Esophagus squamous epithelium (tissue), 4 donors: ENCODE measurements around the gene IPO11.

Experiments used
- POLR2A ChIP-seq, 4 donors: fragments of 450-650 bp; IDR thresholded peaks; one replicate each; pipeline ENCODE4 v1.6.1; 2017; ENCODE audit warnings: antibody characterized with exemption in 4 of 4, mild to moderate bottlenecking in 4 of 4, moderate library complexity in 3 of 4
- TF ChIP-seq, protein P1 (sequence below), 6 experiments: fragments of 450-650 bp in 4 of 6; fragments of 200-600 bp in 2 of 6; sonication (generic) in 2 of 6; IDR thresholded peaks; one replicate each; pipeline ENCODE4 v1.5.1; 2016 to 2019; ENCODE audit warnings: antibody characterized with exemption in 6 of 6, mild to moderate bottlenecking in 4 of 6, moderate library complexity in 4 of 6

DNA sequence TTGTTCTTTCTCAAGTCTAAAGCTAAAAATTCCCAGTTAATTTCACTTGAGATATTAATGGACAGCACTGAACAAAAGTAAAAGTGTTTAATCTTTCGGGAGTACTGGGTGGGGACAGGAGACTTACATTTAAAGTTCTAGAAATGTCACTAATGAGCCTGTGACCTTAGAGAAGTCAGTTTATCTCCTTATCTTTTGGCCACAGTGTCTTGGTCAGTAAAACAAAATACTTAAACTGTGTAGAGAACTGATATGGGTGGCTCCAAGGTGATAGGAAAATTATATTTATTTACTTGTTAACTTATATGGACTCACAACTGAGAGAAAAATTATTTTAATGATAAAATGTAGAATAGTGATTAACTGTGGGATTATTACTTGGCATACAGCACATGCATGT lies 8.9 kb downstream of the IPO11 start:
- TF ChIP-seq, protein P1, sequence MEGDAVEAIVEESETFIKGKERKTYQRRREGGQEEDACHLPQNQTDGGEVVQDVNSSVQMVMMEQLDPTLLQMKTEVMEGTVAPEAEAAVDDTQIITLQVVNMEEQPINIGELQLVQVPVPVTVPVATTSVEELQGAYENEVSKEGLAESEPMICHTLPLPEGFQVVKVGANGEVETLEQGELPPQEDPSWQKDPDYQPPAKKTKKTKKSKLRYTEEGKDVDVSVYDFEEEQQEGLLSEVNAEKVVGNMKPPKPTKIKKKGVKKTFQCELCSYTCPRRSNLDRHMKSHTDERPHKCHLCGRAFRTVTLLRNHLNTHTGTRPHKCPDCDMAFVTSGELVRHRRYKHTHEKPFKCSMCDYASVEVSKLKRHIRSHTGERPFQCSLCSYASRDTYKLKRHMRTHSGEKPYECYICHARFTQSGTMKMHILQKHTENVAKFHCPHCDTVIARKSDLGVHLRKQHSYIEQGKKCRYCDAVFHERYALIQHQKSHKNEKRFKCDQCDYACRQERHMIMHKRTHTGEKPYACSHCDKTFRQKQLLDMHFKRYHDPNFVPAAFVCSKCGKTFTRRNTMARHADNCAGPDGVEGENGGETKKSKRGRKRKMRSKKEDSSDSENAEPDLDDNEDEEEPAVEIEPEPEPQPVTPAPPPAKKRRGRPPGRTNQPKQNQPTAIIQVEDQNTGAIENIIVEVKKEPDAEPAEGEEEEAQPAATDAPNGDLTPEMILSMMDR (IDR thresholded peaks at IDR 0.05) = no peak
- no peak for TF ChIP-seq POLR2A (IDR thresholded peaks at IDR 0.05)
